GM20000 (cell line): Measurements from ENCODE around the gene PRKAR1B.

Experiments
- DNase-seq: peaks from one replicate; pipeline ENCODE4 v3.0.0; 2012; ENCODE audit warnings: low spot score
- TF ChIP-seq, protein P1 (sequence below): IDR thresholded peaks from 2 replicates; pipeline ENCODE4 v1.5.1; 2012; ENCODE audit warnings: mild to moderate bottlenecking, control low read depth; ENCODE audit errors: extremely low read depth, missing control alignments

PRKAR1B gene

DNA sequence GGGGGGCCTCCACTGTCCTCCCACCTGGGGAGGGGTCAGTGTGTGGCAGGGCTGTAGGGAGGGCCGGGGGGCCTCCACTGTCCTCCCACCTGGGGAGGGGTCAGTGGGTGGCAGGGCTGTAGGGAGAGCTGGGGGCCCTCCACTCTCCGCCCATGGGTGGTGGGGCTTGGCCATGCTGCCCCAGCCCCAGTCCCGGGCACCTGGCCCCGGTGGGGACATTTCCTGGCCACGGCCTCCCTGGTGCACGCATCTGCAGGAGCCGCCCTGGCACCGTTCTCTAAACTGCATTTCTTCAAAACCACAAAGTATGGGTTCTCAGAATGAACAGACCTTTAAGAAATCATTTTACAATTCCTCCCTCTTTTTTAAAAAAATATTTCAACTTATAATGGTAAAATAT, 118.1 kb downstream of the PRKAR1B start:
- DNase-seq = no peak

DNA sequence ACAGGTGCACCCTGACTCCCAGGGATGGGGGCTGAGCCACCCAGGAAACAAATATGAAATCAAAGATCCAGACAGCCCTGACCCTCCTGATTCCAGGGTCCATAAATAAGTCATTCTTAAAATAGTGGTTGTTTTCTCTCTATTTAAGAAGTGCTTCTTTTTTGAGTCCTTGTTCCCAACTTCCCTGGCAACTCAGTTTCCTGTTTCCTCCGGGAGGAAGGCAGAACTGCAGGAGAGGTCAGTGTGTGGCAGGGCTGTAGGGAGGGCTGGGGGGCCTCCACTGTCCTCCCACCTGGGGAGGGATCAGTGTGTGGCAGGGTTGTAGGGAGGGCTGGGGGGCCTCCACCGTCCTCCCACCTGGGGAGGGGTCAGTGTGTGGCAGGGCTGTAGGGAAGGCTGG, 118.7 kb downstream of the PRKAR1B start:
- DNase-seq = no peak
- TF ChIP-seq, protein P1, sequence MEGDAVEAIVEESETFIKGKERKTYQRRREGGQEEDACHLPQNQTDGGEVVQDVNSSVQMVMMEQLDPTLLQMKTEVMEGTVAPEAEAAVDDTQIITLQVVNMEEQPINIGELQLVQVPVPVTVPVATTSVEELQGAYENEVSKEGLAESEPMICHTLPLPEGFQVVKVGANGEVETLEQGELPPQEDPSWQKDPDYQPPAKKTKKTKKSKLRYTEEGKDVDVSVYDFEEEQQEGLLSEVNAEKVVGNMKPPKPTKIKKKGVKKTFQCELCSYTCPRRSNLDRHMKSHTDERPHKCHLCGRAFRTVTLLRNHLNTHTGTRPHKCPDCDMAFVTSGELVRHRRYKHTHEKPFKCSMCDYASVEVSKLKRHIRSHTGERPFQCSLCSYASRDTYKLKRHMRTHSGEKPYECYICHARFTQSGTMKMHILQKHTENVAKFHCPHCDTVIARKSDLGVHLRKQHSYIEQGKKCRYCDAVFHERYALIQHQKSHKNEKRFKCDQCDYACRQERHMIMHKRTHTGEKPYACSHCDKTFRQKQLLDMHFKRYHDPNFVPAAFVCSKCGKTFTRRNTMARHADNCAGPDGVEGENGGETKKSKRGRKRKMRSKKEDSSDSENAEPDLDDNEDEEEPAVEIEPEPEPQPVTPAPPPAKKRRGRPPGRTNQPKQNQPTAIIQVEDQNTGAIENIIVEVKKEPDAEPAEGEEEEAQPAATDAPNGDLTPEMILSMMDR = no peak

More for the DNA sequence above, 118.1 kb downstream of the PRKAR1B start:
- TF ChIP-seq, protein P1 = no peak

DNA sequence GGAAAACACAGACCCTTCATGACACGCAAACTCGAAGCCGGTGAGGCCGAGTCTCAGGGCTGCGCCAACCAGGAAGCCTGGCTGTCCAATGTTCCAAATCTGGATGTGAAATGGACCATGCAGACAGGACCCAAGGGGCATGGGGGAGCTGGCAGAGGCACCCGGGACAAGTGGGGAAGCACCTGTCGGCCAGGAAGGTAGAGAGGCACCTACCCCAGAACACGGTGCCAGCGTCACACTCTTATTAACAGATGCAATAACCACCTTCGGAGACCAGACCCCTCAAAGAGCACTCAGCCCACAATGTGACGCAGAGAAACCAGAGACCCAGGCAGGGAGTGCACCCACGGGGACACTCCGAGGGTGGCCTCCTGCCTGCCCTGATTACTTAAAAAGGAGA, 119.1 kb downstream of the PRKAR1B start:
- TF ChIP-seq, protein P1 = no peak
- DNase-seq = no peak

DNA sequence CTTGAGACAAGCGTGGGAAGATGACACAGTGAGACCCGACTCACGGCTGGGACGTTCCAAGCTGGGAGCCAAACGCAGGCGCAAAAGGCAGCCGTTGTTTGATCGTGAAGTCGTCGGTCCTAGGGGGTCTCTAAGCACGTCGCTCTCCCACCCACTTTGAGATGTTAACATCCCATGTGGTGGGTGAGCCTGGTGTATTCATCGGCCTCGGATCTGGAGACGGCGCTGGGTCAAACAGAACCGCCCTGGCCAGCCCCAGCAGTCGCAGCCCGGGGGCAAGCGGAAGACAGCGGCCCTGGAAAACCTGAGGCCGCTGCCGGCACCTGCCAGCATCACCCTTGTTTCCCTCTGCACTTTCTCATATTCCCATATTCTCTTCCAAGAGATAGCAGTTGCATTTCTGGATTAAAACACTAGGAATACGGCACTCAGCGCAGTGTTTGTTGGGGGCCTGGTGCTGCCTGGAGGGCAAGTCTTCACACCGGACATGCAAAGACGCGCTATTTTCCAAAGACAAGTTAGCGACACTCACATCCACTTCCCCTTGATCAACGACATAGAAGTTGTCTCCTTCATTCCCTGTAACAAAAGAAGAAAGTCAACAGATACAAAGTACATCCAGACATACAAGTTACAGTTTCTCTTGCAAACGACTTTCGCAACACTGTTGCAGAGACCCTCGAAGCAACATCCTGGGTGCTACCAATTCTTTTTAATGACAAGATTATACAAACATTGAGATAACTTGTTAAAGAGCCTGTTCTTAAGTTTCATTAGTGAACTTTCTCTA, 121.2 kb downstream of the PRKAR1B start:
- TF ChIP-seq, protein P1 = no peak
- no peak for DNase-seq

DNA sequence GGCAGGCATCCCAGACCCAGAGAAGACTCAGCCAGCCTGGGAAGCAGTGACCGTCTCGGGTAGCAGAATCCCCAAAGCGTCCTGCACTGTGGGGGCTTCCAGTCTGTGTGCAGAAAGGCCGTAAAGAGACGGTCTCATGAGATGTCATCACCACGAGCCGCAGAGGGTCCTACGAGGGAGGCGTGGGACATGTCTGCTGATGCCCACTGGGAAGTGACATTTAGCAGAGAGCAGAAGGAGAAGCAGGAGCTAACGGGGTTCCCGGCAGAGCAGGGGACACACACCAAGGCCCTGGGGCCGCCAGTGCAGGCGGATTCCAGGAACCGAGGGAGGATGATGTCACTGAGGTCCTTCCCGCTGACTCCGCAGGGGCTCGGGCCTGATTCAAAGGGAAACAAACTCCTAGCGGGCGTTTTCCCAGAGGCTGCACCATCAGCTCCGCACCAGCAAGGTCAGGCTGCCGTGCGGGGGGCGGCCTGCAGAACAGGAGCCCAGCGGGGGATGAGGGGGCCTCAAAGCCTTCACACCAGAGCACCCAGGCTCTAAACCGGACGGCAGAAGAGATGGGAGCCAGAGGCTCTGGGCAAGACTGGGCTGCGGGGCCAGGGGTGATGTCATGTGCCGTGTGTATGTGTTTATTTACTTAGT, 122.1 kb downstream of the PRKAR1B start:
- TF ChIP-seq, protein P1 = no peak
- DNase-seq = no peak

DNA sequence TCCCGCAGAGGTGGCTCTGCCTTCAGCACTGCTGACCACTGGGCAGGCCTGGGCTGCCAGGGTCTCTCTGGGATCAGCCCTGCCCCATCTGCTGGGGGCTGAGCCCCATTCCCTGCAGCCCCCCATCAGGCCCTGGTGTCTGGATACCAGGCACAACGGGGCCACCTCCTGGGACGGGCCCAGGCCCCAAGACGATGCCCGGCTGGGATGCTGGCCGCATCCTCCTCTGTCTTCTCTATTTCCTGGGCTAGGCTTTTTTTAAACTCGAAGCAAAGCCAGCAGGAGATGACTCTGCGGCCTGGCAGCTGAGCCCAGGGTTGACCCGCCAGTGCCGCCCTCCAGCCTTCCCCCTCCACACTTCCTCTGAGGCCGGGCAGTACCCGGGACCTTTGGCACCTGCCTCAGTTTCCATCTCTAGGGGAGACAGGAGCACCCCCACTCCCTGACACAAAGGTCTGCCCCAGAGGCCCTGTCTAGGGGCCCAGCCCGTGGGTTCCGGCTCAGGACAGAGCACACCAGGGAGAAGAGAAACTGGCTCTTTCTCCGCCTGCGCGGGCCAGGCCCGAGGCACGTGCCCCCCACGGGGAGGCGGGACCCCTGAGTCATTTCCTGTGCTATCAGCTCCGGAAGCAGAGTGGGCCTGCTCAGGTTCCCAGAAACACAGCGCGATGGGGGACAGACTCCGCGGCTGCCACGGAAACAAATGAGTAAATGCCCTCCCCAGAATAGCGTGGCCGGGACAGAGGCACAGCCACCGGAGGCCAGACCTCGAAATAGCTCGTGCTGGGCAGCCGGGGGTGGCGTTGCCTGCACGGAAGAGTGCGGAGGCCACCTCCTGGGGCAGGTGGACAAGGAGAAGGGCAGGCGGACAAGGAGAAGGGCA, 122.8 kb downstream of the PRKAR1B start:
- peak; percentile 92 for DNase-seq
- TF ChIP-seq, protein P1 = no peak
